GM19395 (cell line): ENCODE results near the gene OR1F1.
"Not testable (repeated sequence)": the region's sequence is repeated elsewhere in the genome, so short reads cannot be mapped to it uniquely, and the experiment has no call there.

Source experiments
- ATAC-seq: cut with Tn5 transposase; IDR thresholded peaks from one replicate; pipeline ENCODE4 v1.9.1; 2021; ENCODE audit warnings: mild to moderate bottlenecking, moderate library complexity; ENCODE audit not compliant: unreplicated experiment

Gene OR1F1

GRCh38 chr16:3173892-3174617 lies 13.9 kb upstream of the OR1F1 start:
- no peak for ATAC-seq

GRCh38 chr16:3174618-3175148 lies 13.3 kb upstream of the OR1F1 start:
- no peak for ATAC-seq

- ATAC-seq = no peak
Measured at GRCh38 chr16:3175157-3176093, 12.6 kb upstream of the OR1F1 start.

GRCh38 chr16:3179651-3180050 lies 8.4 kb upstream of the OR1F1 start:
- no peak for ATAC-seq

GRCh38 chr16:3180445-3180878 lies 7.5 kb upstream of the OR1F1 start:
- no peak for ATAC-seq

- not testable (repeated sequence) for ATAC-seq
Measured at GRCh38 chr16:3182293-3182607, 5.8 kb upstream of the OR1F1 start.

GRCh38 chr16:3182608-3183444 lies 5.2 kb upstream of the OR1F1 start:
- no peak for ATAC-seq

GRCh38 chr16:3183445-3184139 lies 4.4 kb upstream of the OR1F1 start:
- no peak for ATAC-seq

GRCh38 chr16:3186946-3187690 lies 886 bp upstream of the OR1F1 start:
- ATAC-seq = no peak

GRCh38 chr16:3188675-3188924 lies 596 bp downstream of the OR1F1 start:
- no peak for ATAC-seq

- ATAC-seq = no peak
Measured at GRCh38 chr16:3188925-3189825, 1.2 kb downstream of the OR1F1 start.

- ATAC-seq = no peak
Measured at GRCh38 chr16:3189869-3190268, 1.9 kb downstream of the OR1F1 start.

GRCh38 chr16:3190949-3191353 lies 2.9 kb downstream of the OR1F1 start:
- ATAC-seq = no peak

- no peak for ATAC-seq
Measured at GRCh38 chr16:3192476-3193019, 4.5 kb downstream of the OR1F1 start.

GRCh38 chr16:3193221-3194212 lies 5.5 kb downstream of the OR1F1 start:
- ATAC-seq = no peak

GRCh38 chr16:3194792-3195191 lies 6.8 kb downstream of the OR1F1 start:
- ATAC-seq = no peak

GRCh38 chr16:3195975-3196374 lies 8.0 kb downstream of the OR1F1 start:
- ATAC-seq = no peak
